AG04449 (cell line): Measurements from ENCODE around the gene PLEKHM3.

Experiments used
- CTCF ChIA-PET: fragments of 350-600 bp; formaldehyde crosslinking; extraction: SDS; loops from one replicate; lab custom pipeline; 2021; ENCODE audit warnings: antibody characterized with exemption; lab: Yijun Ruan, JAX
- POLR2A ChIA-PET: fragments of 400-600, 350-600 bp; formaldehyde crosslinking; extraction: SDS; loops from one replicate; lab custom pipeline; 2020; ENCODE audit warnings: antibody characterized with exemption, inconsistent platforms; lab: Yijun Ruan, JAX
- DNase-seq: peaks from one replicate; pipeline ENCODE4 v3.0.0-alpha.2; 2010; ENCODE audit warnings: low read depth, low spot score
- H3K4me3 ChIP-seq: 2 replicates; pipeline ENCODE4 v1.5.1; 2011; ENCODE audit warnings: low read depth, mild to moderate bottlenecking, control low read depth, low read length
- TF ChIP-seq, protein P1 (sequence below): IDR thresholded peaks from one replicate; pipeline ENCODE4 v1.5.1; 2011; ENCODE audit warnings: mild to moderate bottlenecking, moderate library complexity, low read length, control low read depth, inconsistent platforms; ENCODE audit not compliant: insufficient read depth; ENCODE audit errors: missing control alignments

The PLEKHM3 gene

DNA sequence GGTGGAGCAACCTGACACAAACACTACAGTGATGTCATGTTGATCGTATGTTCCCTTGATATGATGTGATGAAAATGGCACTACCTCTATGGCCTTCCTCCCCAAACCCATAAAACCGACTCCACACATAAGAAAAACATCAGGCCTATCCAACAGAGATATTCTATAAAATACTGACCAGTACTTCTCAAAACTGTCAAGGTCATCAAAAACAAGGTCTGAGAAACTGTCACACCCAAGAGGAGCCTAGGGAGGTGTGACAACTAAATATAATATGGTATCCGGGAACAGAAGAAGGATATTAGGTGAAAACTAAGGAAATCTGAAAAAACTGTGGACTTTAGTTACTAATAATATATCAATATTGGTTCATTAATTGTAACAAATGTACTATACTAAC is 169.7 kb downstream of the PLEKHM3 start:
- DNase-seq = no peak
- ChIA-PET CTCF (no interaction called here), POLR2A (no interaction called here)
- no peak overlapping the region for H3K4me3 ChIP-seq
- TF ChIP-seq, protein P1, sequence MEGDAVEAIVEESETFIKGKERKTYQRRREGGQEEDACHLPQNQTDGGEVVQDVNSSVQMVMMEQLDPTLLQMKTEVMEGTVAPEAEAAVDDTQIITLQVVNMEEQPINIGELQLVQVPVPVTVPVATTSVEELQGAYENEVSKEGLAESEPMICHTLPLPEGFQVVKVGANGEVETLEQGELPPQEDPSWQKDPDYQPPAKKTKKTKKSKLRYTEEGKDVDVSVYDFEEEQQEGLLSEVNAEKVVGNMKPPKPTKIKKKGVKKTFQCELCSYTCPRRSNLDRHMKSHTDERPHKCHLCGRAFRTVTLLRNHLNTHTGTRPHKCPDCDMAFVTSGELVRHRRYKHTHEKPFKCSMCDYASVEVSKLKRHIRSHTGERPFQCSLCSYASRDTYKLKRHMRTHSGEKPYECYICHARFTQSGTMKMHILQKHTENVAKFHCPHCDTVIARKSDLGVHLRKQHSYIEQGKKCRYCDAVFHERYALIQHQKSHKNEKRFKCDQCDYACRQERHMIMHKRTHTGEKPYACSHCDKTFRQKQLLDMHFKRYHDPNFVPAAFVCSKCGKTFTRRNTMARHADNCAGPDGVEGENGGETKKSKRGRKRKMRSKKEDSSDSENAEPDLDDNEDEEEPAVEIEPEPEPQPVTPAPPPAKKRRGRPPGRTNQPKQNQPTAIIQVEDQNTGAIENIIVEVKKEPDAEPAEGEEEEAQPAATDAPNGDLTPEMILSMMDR = no peak

DNA sequence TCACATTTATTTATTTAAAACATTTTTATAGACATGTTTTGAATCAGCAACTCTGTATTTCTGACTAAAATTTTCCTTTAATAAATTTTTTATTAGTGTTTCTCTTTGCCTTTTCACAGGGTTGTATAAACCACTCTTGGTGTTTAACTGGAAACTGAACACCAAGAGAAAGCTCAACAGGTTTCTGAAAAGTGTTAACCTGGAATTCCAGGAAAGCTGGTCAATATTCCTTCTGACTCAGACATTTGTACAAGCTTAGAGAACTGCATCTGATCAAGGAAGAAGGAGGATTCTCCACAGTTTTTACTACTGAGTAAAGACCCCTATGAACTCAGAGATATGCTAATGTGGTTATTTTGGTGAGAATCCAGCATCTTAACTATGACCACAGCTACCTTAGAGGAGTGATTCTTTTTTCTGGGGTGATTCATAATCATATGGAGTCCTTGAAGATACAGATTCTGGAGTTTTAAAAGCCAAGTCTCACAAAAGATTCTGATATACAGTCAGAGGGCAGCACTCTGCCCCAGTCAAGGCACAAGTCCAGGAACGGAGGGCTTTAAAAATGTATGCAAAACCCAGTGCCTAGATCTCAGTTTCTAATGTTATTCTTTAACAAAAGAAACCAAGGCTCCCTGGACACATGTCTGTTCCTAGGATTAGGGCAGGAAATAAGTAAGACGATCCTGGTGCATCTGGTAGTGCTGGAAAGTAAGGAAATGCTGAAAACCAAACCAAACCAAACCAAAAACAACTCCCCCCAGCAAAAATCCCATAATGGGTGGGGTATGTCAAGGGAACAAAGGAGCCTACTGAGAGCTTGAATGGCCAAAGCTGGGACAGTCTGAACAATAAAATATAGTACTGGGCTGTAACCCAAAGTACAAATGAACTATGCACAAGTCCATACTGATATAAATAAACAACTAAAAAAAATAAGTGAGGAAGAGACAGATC is 170.6 kb downstream of the PLEKHM3 start:
- H3K4me3 ChIP-seq = no peak overlapping the region
- TF ChIP-seq, protein P1 = no peak
- peak; percentile 57 for DNase-seq
- ChIA-PET POLR2A (interaction anchor here (1.0 kb wide), 1 partner anchor 170 kb away, joined by 4 read pairs; the partner anchor contains the start of gene PLEKHM3), CTCF (no interaction called here)

DNA sequence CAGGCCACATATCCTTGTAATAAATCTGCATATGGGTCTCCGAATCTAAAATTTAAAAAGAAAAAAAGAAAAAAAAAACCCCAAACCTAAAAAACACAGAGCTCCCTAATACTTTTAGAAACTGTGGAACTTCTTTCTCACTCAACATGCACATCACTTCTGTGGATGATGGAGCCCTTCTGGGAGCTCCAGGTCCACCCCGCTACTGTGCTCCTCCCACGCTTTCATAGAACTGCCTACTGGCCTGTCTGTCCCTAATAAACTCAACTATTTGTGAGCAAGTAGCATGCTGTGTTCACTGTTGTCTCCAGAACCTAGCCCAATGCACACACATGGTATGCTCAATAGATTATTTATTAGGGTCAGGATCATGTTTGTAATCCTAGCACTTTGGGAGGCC is 172.5 kb downstream of the PLEKHM3 start:
- DNase-seq = no peak
- H3K4me3 ChIP-seq = no peak overlapping the region
- CTCF ChIA-PET = no interaction called here
- POLR2A ChIA-PET = no interaction called here
- TF ChIP-seq, protein P1 = no peak

DNA sequence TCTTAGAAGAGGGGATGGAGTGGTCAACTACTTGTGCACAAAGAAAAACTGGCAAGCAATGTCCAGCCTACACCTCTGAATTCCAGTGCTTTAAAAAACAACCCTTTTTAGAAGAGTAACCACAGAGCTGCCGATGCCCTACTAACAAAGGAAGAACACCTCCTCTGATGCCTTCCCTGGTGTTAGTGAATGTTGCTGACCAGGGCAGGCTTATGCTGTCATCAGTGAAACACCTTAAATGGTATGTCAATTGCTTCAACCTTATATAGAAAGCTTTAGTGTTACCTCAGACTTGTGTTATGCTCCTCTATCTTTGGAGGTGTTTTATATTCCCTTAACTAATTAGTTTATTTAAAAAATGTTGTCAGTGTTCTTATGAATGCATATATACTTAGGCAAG is 175.9 kb downstream of the PLEKHM3 start:
- POLR2A ChIA-PET = no interaction called here
- TF ChIP-seq, protein P1 = no peak
- H3K4me3 ChIP-seq = no peak overlapping the region
- DNase-seq = no peak
- CTCF ChIA-PET = no interaction called here

DNA sequence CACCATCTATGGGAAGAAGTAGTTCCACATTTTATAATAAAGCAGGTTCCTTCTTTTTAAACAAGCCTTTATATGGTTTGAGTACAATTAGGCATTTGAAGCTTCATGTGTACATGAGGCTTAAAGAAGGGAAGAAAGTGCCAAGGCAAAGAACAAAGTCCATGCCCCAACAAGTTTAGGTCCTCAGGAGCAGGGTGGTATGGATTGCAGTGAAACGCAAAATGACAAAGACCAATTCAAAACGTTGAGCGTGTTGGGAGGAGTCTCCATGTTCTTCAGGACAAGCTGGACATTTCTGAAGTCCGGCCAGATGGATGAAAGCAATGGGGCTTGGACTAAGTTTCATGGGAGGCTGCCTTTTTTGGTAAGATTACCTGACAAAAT is 176.8 kb downstream of the PLEKHM3 start:
- no peak for DNase-seq
- H3K4me3 ChIP-seq = no peak overlapping the region
- POLR2A ChIA-PET = interaction anchor here (0.5 kb wide), 1 partner anchor 12 kb away, joined by 3 read pairs; no protein-coding TSS in a partner anchor
- TF ChIP-seq, protein P1 = no peak
- CTCF ChIA-PET = interaction anchor here (1.2 kb wide), 1 partner anchor 194 kb away, joined by 3 read pairs; no protein-coding TSS in a partner anchor
